ENCODE measurements around the gene TRIM67. TPM values are rescaled to one million over a fixed set of nuclear protein-coding genes. Genes with fewer than 3 reads are reported as not detected.
"Not testable (repeated sequence)": the region's sequence is repeated elsewhere in the genome, so short reads cannot be mapped to it uniquely, and the experiment has no call there.

TRIM67 gene
- total and polyA plus RNA-seq, 12 donors: 0.05 to 0.28 (median 0.11) TPM; not detected in 8

DNA sequence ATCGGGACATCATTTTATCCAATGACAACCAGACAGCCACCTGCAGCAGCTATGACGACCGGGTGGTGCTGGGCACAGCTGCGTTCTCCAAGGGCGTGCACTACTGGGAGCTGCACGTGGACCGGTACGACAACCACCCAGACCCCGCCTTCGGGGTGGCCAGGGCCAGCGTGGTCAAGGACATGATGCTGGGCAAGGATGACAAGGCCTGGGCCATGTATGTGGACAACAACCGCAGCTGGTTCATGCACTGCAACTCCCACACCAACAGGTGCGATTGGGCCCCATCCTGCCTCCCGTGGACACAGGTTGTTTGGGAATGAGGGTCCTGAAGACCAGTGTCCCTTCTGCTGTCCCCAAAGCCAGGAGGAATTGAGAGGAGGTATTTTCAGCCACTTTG is 47.1 kb downstream of the TRIM67 start:
- Histone ChIP-seq H3K27me3 (peaks cover 0 to 13% (median 0%) of the 10 kb centered on the region in 7 donors), H3K9me3 (no peaks in the 10 kb centered on the region), H3K4me3 (no peak overlapping the region), H3K4me1 (peaks cover 0 to 9% (median 0%) of the 10 kb centered on the region in 9 donors), H3K27ac (no peak overlapping the region), H3K36me3 (no peaks in the 10 kb centered on the region)
- WGBS, 2 donors: 93 to 96% methylated on average over 14 of the region's 14 CpGs
- ATAC-seq: no peak
- intact Hi-C loops (cut with DNase I): loop anchor here in 1 of 10 donors (10.0 kb wide), 1 partner anchor 194 kb away; no protein-coding TSS in a partner anchor
- DNase-seq: no peak
- TF ChIP-seq, protein P1, sequence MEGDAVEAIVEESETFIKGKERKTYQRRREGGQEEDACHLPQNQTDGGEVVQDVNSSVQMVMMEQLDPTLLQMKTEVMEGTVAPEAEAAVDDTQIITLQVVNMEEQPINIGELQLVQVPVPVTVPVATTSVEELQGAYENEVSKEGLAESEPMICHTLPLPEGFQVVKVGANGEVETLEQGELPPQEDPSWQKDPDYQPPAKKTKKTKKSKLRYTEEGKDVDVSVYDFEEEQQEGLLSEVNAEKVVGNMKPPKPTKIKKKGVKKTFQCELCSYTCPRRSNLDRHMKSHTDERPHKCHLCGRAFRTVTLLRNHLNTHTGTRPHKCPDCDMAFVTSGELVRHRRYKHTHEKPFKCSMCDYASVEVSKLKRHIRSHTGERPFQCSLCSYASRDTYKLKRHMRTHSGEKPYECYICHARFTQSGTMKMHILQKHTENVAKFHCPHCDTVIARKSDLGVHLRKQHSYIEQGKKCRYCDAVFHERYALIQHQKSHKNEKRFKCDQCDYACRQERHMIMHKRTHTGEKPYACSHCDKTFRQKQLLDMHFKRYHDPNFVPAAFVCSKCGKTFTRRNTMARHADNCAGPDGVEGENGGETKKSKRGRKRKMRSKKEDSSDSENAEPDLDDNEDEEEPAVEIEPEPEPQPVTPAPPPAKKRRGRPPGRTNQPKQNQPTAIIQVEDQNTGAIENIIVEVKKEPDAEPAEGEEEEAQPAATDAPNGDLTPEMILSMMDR (IDR thresholded peaks at IDR 0.05): no peak

DNA sequence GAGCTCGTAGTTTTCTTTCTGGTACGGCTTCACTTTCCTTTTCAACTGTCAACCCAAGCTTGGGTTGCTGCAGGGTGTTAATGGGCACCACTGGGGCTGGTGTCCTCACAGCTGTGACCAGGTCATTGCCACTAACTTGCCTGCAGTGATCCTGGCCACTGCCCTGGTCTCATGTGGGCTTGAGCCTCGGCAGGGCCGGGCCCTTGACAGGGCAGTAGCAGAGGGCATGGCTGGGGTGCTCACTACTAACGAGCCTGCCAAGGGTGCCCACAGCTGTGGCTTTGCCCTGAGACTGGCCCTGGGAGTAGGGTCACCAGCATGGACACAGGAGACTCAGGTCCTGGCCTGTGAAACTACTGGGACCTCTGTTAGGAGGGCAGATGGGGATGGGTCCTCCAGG is 47.7 kb downstream of the TRIM67 start:
- TF ChIP-seq, protein P1 (IDR thresholded peaks at IDR 0.05): no peak
- H3K27ac ChIP-seq: no peak overlapping the region
- ATAC-seq (no peak), DNase-seq (no peak)
- intact Hi-C loops (cut with DNase I): loop anchor here in 1 of 10 donors (10.0 kb wide), 1 partner anchor 195 kb away; no protein-coding TSS in a partner anchor
- peaks cover 0 to 13% (median 0%) of the 10 kb centered on the region in 7 donors for H3K27me3 ChIP-seq
- H3K9me3 ChIP-seq: no peaks in the 10 kb centered on the region
- H3K4me3 ChIP-seq: no peak overlapping the region
- H3K36me3 ChIP-seq: no peaks in the 10 kb centered on the region
- peaks cover 0 to 9% (median 0%) of the 10 kb centered on the region in 9 donors for H3K4me1 ChIP-seq
- WGBS, 2 donors: 88 to 93% methylated on average over 5 of the region's 5 CpGs

DNA sequence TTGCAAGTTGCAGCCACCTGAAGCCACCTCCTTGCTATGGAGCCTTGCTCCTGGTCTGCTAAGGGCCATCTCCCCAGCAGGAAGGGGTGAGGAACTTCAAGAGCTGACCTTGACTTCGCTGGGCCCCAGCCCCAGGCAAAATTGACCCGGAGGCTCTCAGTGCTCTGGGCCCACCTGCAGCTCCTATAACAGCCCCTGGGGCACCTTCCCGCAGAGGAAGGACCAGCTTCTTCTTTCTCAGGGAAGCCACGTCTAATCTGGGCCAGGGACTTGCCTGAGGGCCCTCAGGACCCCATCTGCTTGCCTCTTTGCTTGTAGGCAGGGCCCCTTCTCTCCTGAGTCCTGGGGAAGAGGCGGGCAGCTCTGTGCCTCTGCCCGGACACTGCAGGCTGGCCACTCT is 48.3 kb downstream of the TRIM67 start:
- H3K27ac ChIP-seq: no peak overlapping the region
- no peak overlapping the region for H3K4me3 ChIP-seq
- H3K4me1 ChIP-seq: peaks cover 0 to 9% (median 0%) of the 10 kb centered on the region in 9 donors
- ATAC-seq (no peak), DNase-seq (no peak)
- H3K36me3 ChIP-seq: no peaks in the 10 kb centered on the region
- TF ChIP-seq, protein P1 (IDR thresholded peaks at IDR 0.05): no peak
- intact Hi-C loops (cut with DNase I): loop anchor here (2.0 to 10.0 kb wide), 9 partner anchors 115 to 415 kb away; no protein-coding TSS in a partner anchor
- no peaks in the 10 kb centered on the region for H3K9me3 ChIP-seq
- peaks cover 0 to 17% (median 0%) of the 10 kb centered on the region in 7 donors for H3K27me3 ChIP-seq
- 94 to 95% methylated on average over 6 of the region's 6 CpGs for WGBS, 2 donors

DNA sequence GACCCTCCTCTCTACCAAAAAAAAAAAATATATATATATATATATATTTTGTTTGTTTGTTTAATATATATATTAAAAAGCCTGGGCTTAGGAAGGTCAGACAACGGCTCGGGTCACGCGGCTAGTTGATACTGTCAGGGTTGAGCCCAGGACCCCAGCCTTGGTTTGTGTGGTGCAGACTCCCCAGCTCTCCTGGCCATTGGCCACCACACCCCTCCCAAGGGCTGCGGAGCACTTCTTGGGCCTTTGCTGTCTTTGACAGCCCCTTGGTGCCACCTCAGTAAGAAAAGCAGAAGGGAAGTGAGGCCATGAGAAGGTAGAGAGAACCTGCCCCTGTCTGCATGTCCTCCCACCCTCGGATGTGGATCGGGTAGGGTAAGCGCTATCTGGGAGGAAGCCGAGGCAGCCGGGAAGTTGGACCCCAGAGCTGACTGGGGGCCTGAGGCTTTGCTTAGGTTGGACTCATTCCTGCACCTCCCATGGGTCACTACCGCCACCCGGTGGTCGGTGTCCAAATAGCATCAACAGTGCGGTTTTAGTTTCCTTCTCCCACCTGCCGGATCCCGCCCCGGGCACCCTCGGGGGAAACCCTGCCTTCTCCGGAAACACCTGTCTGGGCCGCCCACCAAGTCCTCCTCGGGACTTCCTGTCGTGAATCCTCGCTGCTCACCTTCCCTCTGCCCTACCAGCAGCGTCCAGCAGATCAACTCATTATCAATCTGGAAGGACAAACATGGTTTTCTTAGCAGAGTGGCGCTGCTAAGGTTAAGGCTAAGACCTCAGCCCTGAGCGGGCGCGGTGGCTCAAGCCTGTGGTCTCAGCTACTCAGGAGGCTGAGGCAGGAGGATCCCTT is 49.4 kb downstream of the TRIM67 start:
- TF ChIP-seq, protein P1 (IDR thresholded peaks at IDR 0.05): peak; percentile 75 to 96 (median 94)
- H3K27ac ChIP-seq: no peak overlapping the region

DNA sequence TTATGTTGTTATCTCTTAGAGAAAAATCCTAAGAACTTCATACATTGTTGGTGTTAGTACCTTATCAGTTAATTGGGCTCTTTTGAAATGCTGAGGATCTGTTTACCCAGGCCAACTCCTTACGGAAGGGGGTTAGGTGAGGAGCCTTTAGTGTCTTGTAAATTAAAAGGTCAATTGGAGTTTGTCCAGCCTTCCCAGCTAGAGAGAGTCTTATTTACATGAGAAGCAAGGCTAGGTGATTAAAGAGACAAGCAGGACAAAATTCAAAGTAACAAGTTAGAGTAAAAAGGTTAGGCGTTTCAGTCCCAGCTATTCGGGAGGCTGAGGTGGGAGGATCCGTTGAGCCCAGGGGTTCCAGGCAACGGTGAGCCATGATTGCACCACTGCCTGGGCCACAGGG is 50.4 kb downstream of the TRIM67 start:
- peaks cover 0 to 11% (median 0%) of the 10 kb centered on the region in 9 donors for H3K4me1 ChIP-seq
- not testable (repeated sequence) for H3K9me3 ChIP-seq
- intact Hi-C loops (cut with DNase I): loop anchor here in 6 of 10 donors (5.0 to 10.0 kb wide), 6 partner anchors 118 to 418 kb away; no protein-coding TSS in a partner anchor

More for the DNA sequence above, 49.4 kb downstream of the TRIM67 start:
- peaks cover 0 to 24% (median 0%) of the 10 kb centered on the region in 7 donors for H3K27me3 ChIP-seq
- peaks cover 0 to 11% (median 0%) of the 10 kb centered on the region in 9 donors for H3K4me1 ChIP-seq
- 18% methylated on average over 28 of the region's 28 CpGs for WGBS, 2 donors
- H3K9me3 ChIP-seq: no peaks in the 10 kb centered on the region
- no peaks in the 10 kb centered on the region for H3K36me3 ChIP-seq
- H3K4me3 ChIP-seq: peak overlapping the region in 9 of 10 donors; percentile 14 to 54 (median 44)
- intact Hi-C loops (cut with DNase I): loop anchor here (1.0 to 10.0 kb wide), 10 partner anchors 116 to 416 kb away; no protein-coding TSS in a partner anchor
- DNase-seq (peak; percentile 71 to 79), ATAC-seq (peak; percentile 73 to 87 (median 84))

More for the DNA sequence above, 50.4 kb downstream of the TRIM67 start:
- not testable (repeated sequence) for ATAC-seq, H3K36me3 ChIP-seq, H3K4me3 ChIP-seq, H3K27ac ChIP-seq, DNase-seq
- 60 to 65% methylated on average over 5 of the region's 5 CpGs for WGBS, 2 donors
- H3K27me3 ChIP-seq: peaks cover 0 to 33% (median 0%) of the 10 kb centered on the region in 7 donors

Measured in heart right ventricle (tissue), 16 donors.